SK-N-SH (cell line): ENCODE results near the gene RIN3. TPM values are rescaled to one million over a fixed set of nuclear protein-coding genes. Genes with fewer than 3 reads are reported as not detected.

Experiments used
- CTCF ChIA-PET: fragments of 300-600, 350-600 bp; formaldehyde crosslinking; extraction: SDS; loops from one replicate; lab custom pipeline; 2021; lab: Yijun Ruan, JAX
- POLR2A ChIA-PET: fragments of 350-600 bp; sonication (Branson Sonifier 250); formaldehyde crosslinking; extraction: SDS; loops from one replicate; lab custom pipeline; 2020; ENCODE audit warnings: antibody characterized with exemption, inconsistent platforms; lab: Yijun Ruan, JAX
- DNase-seq: peaks from one replicate; pipeline ENCODE4 v3.0.0; 2012
- H2AFZ ChIP-seq: fragments of 200-600 bp; sonication (generic); 2 replicates; pipeline ENCODE4 v1.8.1; 2016; ENCODE audit warnings: antibody characterized with exemption, mild to moderate bottlenecking, low read depth
- H3F3A ChIP-seq: fragments of 200-600 bp; sonication (generic); replicated peaks from 2 replicates; pipeline ENCODE3; 2016; ENCODE audit warnings: antibody characterized with exemption, mild to moderate bottlenecking; ENCODE audit not compliant: insufficient read depth
- H3K27ac ChIP-seq, 2 experiments: fragments of 200-500 bp in 1 of 2; fragments of 200-600 bp in 1 of 2; sonication (Bioruptor generic) in 1 of 2; sonication (generic), shearing (Covaris generic) in 1 of 2; 2 replicates each; pipeline versions ENCODE4 v1.5.1 to v1.6.1; 2014 to 2016; ENCODE audit warnings: low read depth in 2 of 2, inconsistent platforms in 1 of 2, low read length in 1 of 2, mild to moderate bottlenecking in 1 of 2, mixed read lengths in 1 of 2
- H3K27me3 ChIP-seq: fragments of 200-600 bp; sonication (generic), shearing (Covaris generic); 2 replicates; pipeline ENCODE4 v1.6.1; 2016; ENCODE audit warnings: mixed run types; ENCODE audit not compliant: insufficient read depth
- H3K36me3 ChIP-seq, 2 experiments: fragments of 200-500 bp in 1 of 2; fragments of 200-600 bp in 1 of 2; sonication (Bioruptor generic) in 1 of 2; sonication (generic) in 1 of 2; replicated peaks in 1 of 2; 2 replicates each; pipeline versions ENCODE3 to v1.5.1; 2014 to 2016; ENCODE audit warnings: low read length in 1 of 2, mild to moderate bottlenecking in 1 of 2; ENCODE audit not compliant: insufficient read depth in 2 of 2, control insufficient read depth in 1 of 2
- H3K4me1 ChIP-seq, 2 experiments: fragments of 200-500 bp in 1 of 2; fragments of 200-600 bp in 1 of 2; sonication (Bioruptor generic) in 1 of 2; sonication (generic), shearing (Covaris generic) in 1 of 2; 2 replicates each; pipeline versions ENCODE4 v1.5.1 to v1.6.1; 2014 to 2016; ENCODE audit warnings: low read depth in 1 of 2, low read length in 1 of 2, mixed run types in 1 of 2; ENCODE audit not compliant: insufficient read depth in 2 of 2, control insufficient read depth in 1 of 2
- H3K4me2 ChIP-seq: fragments of 200-600 bp; sonication (generic), shearing (Covaris generic); 2 replicates; pipeline ENCODE4 v1.6.1; 2017; ENCODE audit warnings: mixed run types
- H3K4me3 ChIP-seq, 2 experiments: fragments of 200-500 bp in 1 of 2; fragments of 200-600 bp in 1 of 2; sonication (Bioruptor generic) in 1 of 2; sonication (generic), shearing (Covaris generic) in 1 of 2; 2 replicates each; pipeline versions ENCODE4 v1.5.1 to v1.8.1; 2014 to 2016; ENCODE audit warnings: low read depth in 2 of 2, inconsistent platforms in 1 of 2, low read length in 1 of 2, mild to moderate bottlenecking in 1 of 2, mixed read lengths in 1 of 2, moderate library complexity in 1 of 2
- H3K79me2 ChIP-seq: fragments of 200-600 bp; sonication (generic); 2 replicates; pipeline ENCODE4 v1.8.1; 2017; ENCODE audit warnings: mild to moderate bottlenecking; ENCODE audit not compliant: insufficient read depth
- H3K9ac ChIP-seq: fragments of 200-600 bp; sonication (generic); 2 replicates; pipeline ENCODE4 v1.6.1; 2017; ENCODE audit warnings: mixed run types
- H3K9me2 ChIP-seq: fragments of 200-600 bp; sonication (generic); 2 replicates; pipeline ENCODE4 v1.6.1; 2017; ENCODE audit warnings: mixed run types
- H3K9me3 ChIP-seq: fragments of 200-600 bp; sonication (generic); 2 replicates; pipeline ENCODE4 v1.6.1; 2017; ENCODE audit warnings: mixed run types, mild to moderate bottlenecking, moderate library complexity
- H4K20me1 ChIP-seq: fragments of 200-600 bp; sonication (generic); 2 replicates; pipeline ENCODE4 v1.6.1; 2017; ENCODE audit warnings: mild to moderate bottlenecking, mixed run types; ENCODE audit not compliant: insufficient read depth
- CHD2 ChIP-seq: fragments of 150-350 bp; IDR thresholded peaks from 2 replicates; pipeline ENCODE4 v1.6.1; 2018; ENCODE audit warnings: low read length; ENCODE audit not compliant: partially characterized antibody
- EP300 ChIP-seq, 2 experiments: IDR thresholded peaks; 2 replicates each; pipeline versions ENCODE4 v1.4.0 to v1.6.1; 2012; ENCODE audit warnings: borderline replicate concordance in 1 of 2, low read depth in 1 of 2, low read length in 1 of 2
- FOSL2 ChIP-seq: IDR thresholded peaks from 2 replicates; pipeline ENCODE4 v1.4.0; 2012; ENCODE audit warnings: low read depth, mild to moderate bottlenecking, moderate library complexity, borderline replicate concordance
- GABPA ChIP-seq: IDR thresholded peaks from 2 replicates; pipeline ENCODE4 v1.4.0; 2012; ENCODE audit warnings: low read depth, mild to moderate bottlenecking
- JUND ChIP-seq: IDR thresholded peaks from 2 replicates; pipeline ENCODE4 v1.4.0; 2012
- RAD21 ChIP-seq: IDR thresholded peaks from 2 replicates; pipeline ENCODE4 v1.6.1; 2012; ENCODE audit warnings: mild to moderate bottlenecking, low read length
- RFX5 ChIP-seq: IDR thresholded peaks from 2 replicates; pipeline ENCODE4 v1.6.1; 2012; ENCODE audit warnings: mild to moderate bottlenecking, improper control_type of control experiment, low read length
- SIN3A ChIP-seq: IDR thresholded peaks from 2 replicates; pipeline ENCODE4 v1.6.1; 2012; ENCODE audit warnings: low read depth, mild to moderate bottlenecking, low read length, moderate library complexity, borderline replicate concordance
- TEAD4 ChIP-seq: IDR thresholded peaks from 2 replicates; pipeline ENCODE4 v1.4.0; 2012; ENCODE audit warnings: mild to moderate bottlenecking, borderline replicate concordance; ENCODE audit not compliant: insufficient read depth
- WGBS: methylation state at CpG from one replicate; pipeline ENCODE4 v1.1.6; 2017; ENCODE audit warnings: low lambda C conversion rate; 5-methylcytosine and 5-hydroxymethylcytosine counted together
- polyA plus RNA-seq, 3 experiments: library from polyadenylated mRNA; depleted of rRNA; stranded (reverse); fragments of >200 nt; gene quantifications; 2 replicates each; pipeline ENCODE4 v1.2.3, GENCODE V29; 2012
- TF ChIP-seq, protein P1 (sequence below): IDR thresholded peaks from 2 replicates; pipeline ENCODE4; 2012

Gene RIN3
- polyA plus RNA-seq, 1 of the 3 experiments (the other 2 are of a cell fraction), result 12.4 TPM

- no peak for DNase-seq
- H3K9me3 ChIP-seq, result no peaks in the 10 kb centered on the region
- H3K27me3 ChIP-seq, result no peaks in the 10 kb centered on the region
- CTCF ChIA-PET, result interaction anchor here (1.3 kb wide), 1 partner anchor 8 kb away, joined by 3 read pairs; no protein-coding TSS in a partner anchor
- no peaks in the 10 kb centered on the region for H3K9me2 ChIP-seq
- WGBS, result 60% methylated on average over 4 of the region's 4 CpGs
- peaks cover 6% of the 10 kb centered on the region; the same call in 1 of the 2 replicates for H3K79me2 ChIP-seq
- no peaks in the 10 kb centered on the region for H4K20me1 ChIP-seq
- H3K4me1 ChIP-seq, result peaks cover 0 to 5% of the 10 kb centered on the region in 2 experiments; a peak in 1 of 4 replicates
- no peak overlapping the region for H2AFZ ChIP-seq
- TF ChIP-seq RAD21, result no peak
- TF ChIP-seq CHD2, result no peak
- TF ChIP-seq JUND, result no peak
- TF ChIP-seq, protein P1, sequence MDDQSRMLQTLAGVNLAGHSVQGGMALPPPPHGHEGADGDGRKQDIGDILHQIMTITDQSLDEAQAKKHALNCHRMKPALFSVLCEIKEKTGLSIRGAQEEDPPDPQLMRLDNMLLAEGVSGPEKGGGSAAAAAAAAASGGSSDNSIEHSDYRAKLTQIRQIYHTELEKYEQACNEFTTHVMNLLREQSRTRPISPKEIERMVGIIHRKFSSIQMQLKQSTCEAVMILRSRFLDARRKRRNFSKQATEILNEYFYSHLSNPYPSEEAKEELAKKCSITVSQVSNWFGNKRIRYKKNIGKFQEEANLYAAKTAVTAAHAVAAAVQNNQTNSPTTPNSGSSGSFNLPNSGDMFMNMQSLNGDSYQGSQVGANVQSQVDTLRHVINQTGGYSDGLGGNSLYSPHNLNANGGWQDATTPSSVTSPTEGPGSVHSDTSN, result peak; percentile 66
- TF ChIP-seq, all 33 proteins: peak for 1
- Histone ChIP-seq H3K27ac (no peak overlapping the region), H3K9ac (no peak overlapping the region), H3K4me3 (no peak overlapping the region), H3K4me2 (no peak overlapping the region), H3K36me3 (peaks cover 14 to 17% of the 10 kb centered on the region in 2 experiments), H3F3A (no peaks in the 10 kb centered on the region)
- POLR2A ChIA-PET, result no interaction called here
Measured at GRCh38 chr14:92556255-92556741, 42.7 kb downstream of the RIN3 start.

GRCh38 chr14:92556863-92557543 lies 43.4 kb downstream of the RIN3 start:
- H3K4me3 ChIP-seq, result no peak overlapping the region
- no peak overlapping the region for H3K9ac ChIP-seq
- no peak overlapping the region for H3K27ac ChIP-seq
- peaks cover 6% of the 10 kb centered on the region; the same call in 1 of the 2 replicates for H3K79me2 ChIP-seq
- H2AFZ ChIP-seq, result no peak overlapping the region
- H3K9me3 ChIP-seq, result no peaks in the 10 kb centered on the region
- 82% methylated on average over 15 of the region's 16 CpGs for whole genome bisulfite sequencing
- H3K9me2 ChIP-seq, result no peaks in the 10 kb centered on the region
- ChIA-PET POLR2A (no interaction called here), CTCF (no interaction called here)
- no peaks in the 10 kb centered on the region for H4K20me1 ChIP-seq
- H3F3A ChIP-seq, result no peaks in the 10 kb centered on the region
- no peak for DNase-seq
- peaks cover 0 to 5% of the 10 kb centered on the region in 2 experiments; a peak in 1 of 4 replicates for H3K4me1 ChIP-seq
- TF ChIP-seq TEAD4 (no peak), EP300 (IDR thresholded peaks at IDR 0.05; ENCODE audit: borderline replicate concordance in 1 of 2, low read depth in 1 of 2, low read length in 1 of 2) (no peak), RFX5 (no peak), GABPA (no peak), SIN3A (no peak), FOSL2 (no peak)
- TF ChIP-seq, protein P1, result no peak
- no peaks in the 10 kb centered on the region for H3K27me3 ChIP-seq
- H3K4me2 ChIP-seq, result no peak overlapping the region
- H3K36me3 ChIP-seq, result peaks cover 14 to 17% of the 10 kb centered on the region in 2 experiments
